K562 (cell line): ENCODE results near the gene ALCAM.

Experiments used
- ELF1 ChIP-seq: fragments of 200-800 bp; sonication (Bioruptor generic); IDR thresholded peaks from 2 replicates; pipeline ENCODE4 v1.6.1; 2016; ENCODE audit warnings: missing genetic modification characterization, missing compliant biosample characterization
- POLR2AphosphoS5 ChIP-seq: IDR thresholded peaks from 2 replicates; pipeline ENCODE4 v1.6.1; 2011; ENCODE audit warnings: mild to moderate bottlenecking, low read depth, low read length, moderate library complexity; ENCODE audit not compliant: control insufficient read depth, insufficient read depth
- PRPF4 ChIP-seq: fragments of 200-400 bp; formaldehyde crosslinking; IDR thresholded peaks from one replicate; pipeline ENCODE4 v1.6.1; 2017; ENCODE audit warnings: low read length, low read depth, mild to moderate bottlenecking; ENCODE audit not compliant: insufficient read depth, poor library complexity, severe bottlenecking
- ZNF589 ChIP-seq: fragments of 200-800 bp; sonication (Bioruptor generic); IDR thresholded peaks from 2 replicates; pipeline ENCODE4 v1.6.1; 2016; ENCODE audit warnings: low read depth, missing genetic modification characterization, missing compliant biosample characterization
- TF ChIP-seq, protein P1 (sequence below), 3 experiments: IDR thresholded peaks in 2 of 3; conservative IDR thresholded peaks in 1 of 3; 2 replicates each; pipeline ENCODE4 v1.5.1; 2011 to 2012; ENCODE audit warnings: low read length in 3 of 3, mild to moderate bottlenecking in 3 of 3, control low read depth in 2 of 3, improper control_type of control experiment in 1 of 3, inconsistent platforms in 1 of 3, low read depth in 1 of 3, mixed read lengths in 1 of 3, moderate library complexity in 1 of 3; ENCODE audit not compliant: insufficient read depth in 2 of 3

DNA sequence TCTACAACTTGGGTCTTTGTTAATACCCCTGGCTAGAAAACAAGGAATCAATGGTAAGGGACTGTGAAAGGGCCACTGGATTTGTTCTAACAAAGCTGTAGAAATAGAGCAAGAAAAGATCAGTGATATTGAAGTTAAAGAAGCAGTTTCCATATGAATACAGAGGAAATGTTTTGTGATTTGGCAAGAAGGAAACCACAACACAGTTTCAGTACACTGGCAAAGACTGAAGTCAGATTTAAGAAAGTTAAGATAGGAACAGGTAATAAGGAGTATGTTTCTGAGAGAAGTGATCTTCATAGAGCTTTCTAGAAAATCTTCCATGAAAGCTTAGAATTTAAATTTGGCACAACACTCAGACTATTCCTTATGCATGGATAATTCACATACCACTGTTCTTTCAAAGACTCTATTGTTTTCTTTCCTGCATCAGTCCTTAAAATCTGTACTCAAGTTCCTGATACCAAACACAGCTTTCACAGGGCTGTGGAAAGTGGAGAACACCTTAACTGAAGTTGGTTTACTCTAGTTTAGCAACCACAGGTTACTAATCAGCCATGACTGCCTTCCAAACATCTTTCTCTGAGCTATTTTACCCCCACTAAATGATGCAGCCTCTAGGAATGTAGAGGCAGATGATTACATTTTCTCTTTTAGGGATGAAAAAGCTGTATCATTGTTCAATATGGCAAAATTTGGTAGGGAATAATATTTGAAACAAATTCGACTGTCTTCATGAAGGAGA is 32.4 kb upstream of the ALCAM start:
- TF ChIP-seq, protein P1, sequence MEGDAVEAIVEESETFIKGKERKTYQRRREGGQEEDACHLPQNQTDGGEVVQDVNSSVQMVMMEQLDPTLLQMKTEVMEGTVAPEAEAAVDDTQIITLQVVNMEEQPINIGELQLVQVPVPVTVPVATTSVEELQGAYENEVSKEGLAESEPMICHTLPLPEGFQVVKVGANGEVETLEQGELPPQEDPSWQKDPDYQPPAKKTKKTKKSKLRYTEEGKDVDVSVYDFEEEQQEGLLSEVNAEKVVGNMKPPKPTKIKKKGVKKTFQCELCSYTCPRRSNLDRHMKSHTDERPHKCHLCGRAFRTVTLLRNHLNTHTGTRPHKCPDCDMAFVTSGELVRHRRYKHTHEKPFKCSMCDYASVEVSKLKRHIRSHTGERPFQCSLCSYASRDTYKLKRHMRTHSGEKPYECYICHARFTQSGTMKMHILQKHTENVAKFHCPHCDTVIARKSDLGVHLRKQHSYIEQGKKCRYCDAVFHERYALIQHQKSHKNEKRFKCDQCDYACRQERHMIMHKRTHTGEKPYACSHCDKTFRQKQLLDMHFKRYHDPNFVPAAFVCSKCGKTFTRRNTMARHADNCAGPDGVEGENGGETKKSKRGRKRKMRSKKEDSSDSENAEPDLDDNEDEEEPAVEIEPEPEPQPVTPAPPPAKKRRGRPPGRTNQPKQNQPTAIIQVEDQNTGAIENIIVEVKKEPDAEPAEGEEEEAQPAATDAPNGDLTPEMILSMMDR (IDR thresholded peaks at IDR 0.05 in 2 of 3, conservative IDR thresholded peaks at IDR 0.05 in 1 of 3; ENCODE audit: insufficient read depth in 2 of 3, low read depth in 1 of 3, low read length in 3 of 3), result no peak
- TF ChIP-seq ZNF589 (CRISPR knock-in tag) (no peak), PRPF4 (no peak), POLR2AphosphoS5 (no peak), ELF1 (tag) (no peak)
